ENCODE data around the gene LRP1-AS.
A peak's percentile ranks its signal among the peaks of the same experiment; 100 is the strongest.

Gene LRP1-AS

DNA sequence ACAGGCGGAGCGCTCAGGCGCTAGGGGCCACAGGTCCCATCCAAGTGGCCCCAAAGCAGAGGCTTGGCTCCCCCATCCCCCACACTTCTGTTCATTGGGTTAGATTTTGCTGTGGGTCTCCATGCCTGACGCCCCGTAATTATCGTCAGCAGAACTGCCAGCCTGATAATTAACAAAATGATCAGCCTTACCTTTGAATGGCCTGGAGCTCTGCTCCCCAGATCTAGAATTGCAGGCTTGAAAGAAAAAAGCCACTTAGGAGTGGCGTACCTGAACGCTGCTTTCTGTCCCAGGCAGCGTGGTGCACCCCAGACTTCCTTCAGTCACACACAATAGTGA lies 28.7 kb upstream of the LRP1-AS start:
- TF ChIP-seq, protein P1, sequence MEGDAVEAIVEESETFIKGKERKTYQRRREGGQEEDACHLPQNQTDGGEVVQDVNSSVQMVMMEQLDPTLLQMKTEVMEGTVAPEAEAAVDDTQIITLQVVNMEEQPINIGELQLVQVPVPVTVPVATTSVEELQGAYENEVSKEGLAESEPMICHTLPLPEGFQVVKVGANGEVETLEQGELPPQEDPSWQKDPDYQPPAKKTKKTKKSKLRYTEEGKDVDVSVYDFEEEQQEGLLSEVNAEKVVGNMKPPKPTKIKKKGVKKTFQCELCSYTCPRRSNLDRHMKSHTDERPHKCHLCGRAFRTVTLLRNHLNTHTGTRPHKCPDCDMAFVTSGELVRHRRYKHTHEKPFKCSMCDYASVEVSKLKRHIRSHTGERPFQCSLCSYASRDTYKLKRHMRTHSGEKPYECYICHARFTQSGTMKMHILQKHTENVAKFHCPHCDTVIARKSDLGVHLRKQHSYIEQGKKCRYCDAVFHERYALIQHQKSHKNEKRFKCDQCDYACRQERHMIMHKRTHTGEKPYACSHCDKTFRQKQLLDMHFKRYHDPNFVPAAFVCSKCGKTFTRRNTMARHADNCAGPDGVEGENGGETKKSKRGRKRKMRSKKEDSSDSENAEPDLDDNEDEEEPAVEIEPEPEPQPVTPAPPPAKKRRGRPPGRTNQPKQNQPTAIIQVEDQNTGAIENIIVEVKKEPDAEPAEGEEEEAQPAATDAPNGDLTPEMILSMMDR (IDR thresholded peaks at IDR 0.05; ENCODE audit: low read length, missing control alignments) = no peak
- DNase-seq (ENCODE audit: low read depth) = no peak
- H3K4me3 ChIP-seq (replicated peaks; ENCODE audit: low read depth, low read length) = no peak overlapping the region

DNA sequence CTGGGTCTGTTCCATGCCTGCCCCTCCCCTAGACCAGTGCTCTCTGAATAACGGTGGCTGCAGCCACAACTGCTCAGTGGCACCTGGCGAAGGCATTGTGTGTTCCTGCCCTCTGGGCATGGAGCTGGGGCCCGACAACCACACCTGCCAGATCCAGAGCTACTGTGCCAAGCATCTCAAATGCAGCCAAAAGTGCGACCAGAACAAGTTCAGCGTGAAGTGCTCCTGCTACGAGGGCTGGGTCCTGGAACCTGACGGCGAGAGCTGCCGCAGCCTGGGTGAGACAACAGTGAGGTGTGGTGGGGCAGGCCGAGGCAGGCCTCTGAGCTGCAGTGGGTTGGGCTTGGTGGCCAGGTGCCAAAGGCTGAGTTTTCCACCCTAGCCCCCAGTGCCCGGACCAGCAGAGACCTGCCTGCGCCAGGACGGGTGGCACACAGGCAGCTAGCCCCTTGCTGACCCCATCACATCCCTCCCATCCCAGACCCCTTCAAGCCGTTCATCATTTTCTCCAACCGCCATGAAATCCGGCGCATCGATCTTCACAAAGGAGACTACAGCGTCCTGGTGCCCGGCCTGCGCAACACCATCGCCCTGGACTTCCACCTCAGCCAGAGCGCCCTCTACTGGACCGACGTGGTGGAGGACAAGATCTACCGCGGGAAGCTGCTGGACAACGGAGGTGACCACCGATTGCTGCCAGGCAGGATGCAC lies 28.2 kb upstream of the LRP1-AS start:
- peak; percentile 80 for DNase-seq (ENCODE audit: low read depth)
- TF ChIP-seq, protein P1 (IDR thresholded peaks at IDR 0.05; ENCODE audit: low read length, missing control alignments) = peak; percentile 79
- H3K4me3 ChIP-seq (replicated peaks; ENCODE audit: low read depth, low read length) = no peak overlapping the region

DNA sequence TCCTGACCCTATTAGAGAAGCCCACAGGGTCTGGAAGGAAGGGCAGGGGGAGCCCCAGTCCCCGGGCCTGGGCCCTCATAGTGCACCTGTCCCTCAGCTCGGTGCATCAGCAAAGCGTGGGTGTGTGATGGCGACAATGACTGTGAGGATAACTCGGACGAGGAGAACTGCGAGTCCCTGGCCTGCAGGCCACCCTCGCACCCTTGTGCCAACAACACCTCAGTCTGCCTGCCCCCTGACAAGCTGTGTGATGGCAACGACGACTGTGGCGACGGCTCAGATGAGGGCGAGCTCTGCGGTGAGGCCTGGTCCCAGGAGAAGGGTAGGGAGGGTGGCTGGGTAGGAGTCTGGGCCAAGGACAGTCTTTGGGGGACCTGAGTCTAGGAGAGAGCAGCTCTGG lies 26.3 kb upstream of the LRP1-AS start:
- TF ChIP-seq, protein P1 (IDR thresholded peaks at IDR 0.05; ENCODE audit: low read length, missing control alignments) = no peak
- DNase-seq (ENCODE audit: low read depth) = no peak
- no peak overlapping the region for H3K4me3 ChIP-seq (replicated peaks; ENCODE audit: low read depth, low read length)

DNA sequence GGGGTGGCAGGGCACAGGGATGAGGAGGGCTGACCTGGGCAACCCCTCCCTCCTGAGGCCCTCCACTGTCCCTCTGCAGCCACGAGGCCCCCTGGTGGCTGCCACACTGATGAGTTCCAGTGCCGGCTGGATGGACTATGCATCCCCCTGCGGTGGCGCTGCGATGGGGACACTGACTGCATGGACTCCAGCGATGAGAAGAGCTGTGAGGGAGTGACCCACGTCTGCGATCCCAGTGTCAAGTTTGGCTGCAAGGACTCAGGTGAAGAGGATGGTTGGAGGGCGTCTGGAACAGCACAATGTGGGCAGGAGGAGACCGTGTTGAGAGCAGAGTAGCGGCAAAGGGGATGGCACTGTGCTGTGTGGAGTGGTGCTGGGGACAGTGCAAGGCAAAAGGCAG lies 25.7 kb upstream of the LRP1-AS start:
- no peak overlapping the region for H3K4me3 ChIP-seq (replicated peaks; ENCODE audit: low read depth, low read length)
- DNase-seq (ENCODE audit: low read depth) = peak; percentile 24
- TF ChIP-seq, protein P1 (IDR thresholded peaks at IDR 0.05; ENCODE audit: low read length, missing control alignments) = peak; percentile 56

DNA sequence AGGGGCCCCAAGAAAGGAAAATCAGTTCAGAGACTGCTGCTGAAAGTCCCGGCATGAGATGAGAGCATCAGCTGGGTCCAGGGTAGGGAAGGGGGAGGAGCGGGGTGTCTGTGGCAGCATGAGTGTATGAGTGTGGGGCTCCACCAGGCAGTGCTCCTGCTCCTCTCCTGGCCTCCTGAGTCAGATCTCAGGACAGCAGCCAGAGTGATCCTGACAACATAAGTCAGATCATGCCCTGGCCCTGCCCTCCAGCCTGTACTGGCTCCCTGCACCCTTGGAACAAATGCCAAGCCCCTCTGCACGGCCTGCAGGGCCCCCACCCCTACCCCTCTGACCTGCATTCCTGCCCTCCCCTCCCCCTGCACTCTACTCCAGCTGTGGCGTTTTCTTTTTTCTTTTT lies 24.2 kb upstream of the LRP1-AS start:
- TF ChIP-seq, protein P1 (IDR thresholded peaks at IDR 0.05; ENCODE audit: low read length, missing control alignments) = no peak
- DNase-seq (ENCODE audit: low read depth) = peak; percentile 47
- H3K4me3 ChIP-seq (replicated peaks; ENCODE audit: low read depth, low read length) = no peak overlapping the region

DNA sequence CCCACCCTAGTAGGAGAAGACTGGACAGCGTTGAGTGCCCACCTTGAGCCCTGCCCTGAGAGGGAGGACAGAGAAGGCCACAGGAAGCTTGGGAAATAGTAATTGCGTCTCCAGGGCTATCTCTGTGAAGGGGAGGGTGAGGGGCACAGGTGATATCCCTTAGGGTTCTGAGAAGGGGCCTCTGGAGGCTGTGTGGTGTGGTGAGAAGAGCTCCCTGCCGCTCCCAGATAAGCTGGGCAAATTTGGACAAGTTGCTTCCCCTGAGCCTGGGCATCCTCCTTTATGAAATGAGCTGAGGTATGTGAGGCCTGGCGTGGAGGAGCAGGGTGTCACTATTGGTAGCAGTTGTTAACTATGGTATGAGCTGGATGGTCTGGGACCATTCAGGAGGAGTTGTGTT lies 23.5 kb upstream of the LRP1-AS start:
- DNase-seq (ENCODE audit: low read depth) = no peak
- TF ChIP-seq, protein P1 (IDR thresholded peaks at IDR 0.05; ENCODE audit: low read length, missing control alignments) = no peak
- no peak overlapping the region for H3K4me3 ChIP-seq (replicated peaks; ENCODE audit: low read depth, low read length)

DNA sequence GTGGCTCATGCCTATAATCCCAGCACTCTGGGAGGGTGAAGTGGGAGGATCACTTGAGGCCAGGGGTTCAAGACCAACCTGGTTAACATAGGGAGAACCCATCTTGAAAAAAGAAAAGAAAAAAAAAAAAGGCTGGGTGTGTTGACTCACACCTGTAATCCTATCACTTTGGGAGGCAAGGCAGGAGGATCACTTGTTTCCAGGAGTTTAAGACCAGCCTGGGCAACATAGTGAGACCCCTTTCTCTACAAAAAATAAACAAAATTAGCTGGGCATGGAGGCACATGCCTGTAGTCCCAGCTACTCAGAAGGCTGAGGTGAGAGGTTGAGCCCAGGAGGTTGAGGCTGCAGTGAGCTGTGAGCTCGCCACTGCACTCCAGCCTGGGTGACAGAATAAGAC lies 23.0 kb upstream of the LRP1-AS start:
- DNase-seq (ENCODE audit: low read depth) = no peak
- H3K4me3 ChIP-seq (replicated peaks; ENCODE audit: low read depth, low read length) = no peak overlapping the region
- TF ChIP-seq, protein P1 (IDR thresholded peaks at IDR 0.05; ENCODE audit: low read length, missing control alignments) = no peak

All from fibroblast of pulmonary artery (primary cell).